Activated CD8-positive, alpha-beta memory T cell treated with anti-CD3 and anti-CD28 coated beads, Interleukin-2, amount 50 U/mL, for 24 hours (primary cell): ENCODE results near the gene NFKBIZ.
"Not testable (repeated sequence)": the region's sequence is repeated elsewhere in the genome, so short reads cannot be mapped to it uniquely, and the experiment has no call there.

ENCODE experiments used
- DNase-seq: peaks from one replicate; pipeline ENCODE4 v3.0.0-alpha.2; 2020; ENCODE audit errors: extremely low read depth

NFKBIZ gene

DNA sequence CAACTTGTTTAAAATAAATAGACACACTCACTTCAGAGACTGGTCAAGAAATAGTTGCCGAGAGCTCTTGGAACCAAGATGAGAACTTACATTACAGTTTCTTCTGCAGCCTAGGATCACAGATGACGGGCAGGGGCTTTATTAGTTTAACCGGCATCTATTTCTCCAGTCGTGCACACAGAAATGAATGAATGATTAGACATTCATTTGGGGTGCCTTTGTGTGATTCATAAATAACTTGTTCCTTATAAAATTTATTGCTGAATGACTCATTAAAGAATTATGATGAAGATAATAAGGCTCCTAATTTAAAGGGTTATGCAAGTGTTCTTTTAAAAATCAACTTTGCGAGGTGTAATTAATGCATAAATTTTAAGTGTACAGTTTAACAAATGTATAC lies 20.8 kb downstream of the NFKBIZ start:
- no peak for DNase-seq

DNA sequence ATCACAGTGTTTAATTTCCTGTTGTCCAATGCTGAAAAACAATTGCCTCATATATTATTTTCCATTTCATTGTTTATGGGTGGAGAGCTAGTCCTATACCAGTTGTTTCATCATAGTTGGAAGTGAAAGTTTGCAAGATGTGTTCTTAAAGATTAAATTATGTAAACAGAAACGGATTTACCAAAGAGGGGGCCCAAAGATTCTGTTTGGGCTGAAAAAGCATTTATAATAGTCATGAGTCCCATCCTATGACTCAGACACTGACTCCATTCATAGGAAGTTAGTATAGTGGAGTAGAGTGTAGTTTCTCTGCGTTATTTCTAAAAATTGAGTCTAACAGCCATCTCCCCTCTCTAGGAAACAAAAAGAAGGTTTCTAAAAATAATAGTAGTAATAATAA lies 24.3 kb downstream of the NFKBIZ start:
- no peak for DNase-seq

DNA sequence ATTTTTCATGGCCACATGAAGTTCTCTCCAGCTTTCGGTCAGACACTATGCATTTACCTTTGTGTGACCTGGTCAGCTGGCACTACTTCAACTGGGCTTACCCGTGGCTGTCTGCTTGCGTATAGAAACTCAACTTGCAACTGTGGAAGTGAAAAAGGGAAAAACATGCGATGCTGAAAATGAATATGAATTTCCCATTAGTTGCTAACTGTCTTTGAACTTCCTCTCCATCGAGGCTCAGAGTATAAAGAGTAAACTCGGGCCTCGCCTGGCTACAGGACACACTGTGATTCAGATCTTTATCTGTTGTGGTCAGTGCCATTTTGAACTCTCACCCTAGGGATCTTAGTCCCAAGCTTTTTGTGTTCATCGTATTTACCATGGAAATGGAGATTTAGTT lies 26.8 kb downstream of the NFKBIZ start:
- no peak for DNase-seq

DNA sequence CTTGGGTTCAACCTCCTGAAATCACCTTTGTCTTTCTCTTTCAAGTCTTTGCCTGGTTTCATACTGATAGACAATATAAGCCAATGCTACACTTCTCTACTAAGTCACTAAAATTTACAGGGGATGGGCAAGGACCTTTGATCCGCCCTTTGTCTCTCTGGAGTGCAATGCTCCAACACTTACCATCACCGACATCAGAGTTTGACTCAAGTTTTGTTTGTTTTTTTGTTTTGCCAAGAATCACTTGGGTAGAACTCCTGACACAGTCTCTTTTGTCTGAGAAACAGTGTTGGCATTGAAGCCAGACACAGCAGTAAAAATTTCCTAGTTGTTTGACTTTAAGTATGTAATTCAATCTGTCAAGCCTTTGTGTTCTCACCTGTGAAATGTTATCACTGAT lies 29.3 kb downstream of the NFKBIZ start:
- DNase-seq: no peak

DNA sequence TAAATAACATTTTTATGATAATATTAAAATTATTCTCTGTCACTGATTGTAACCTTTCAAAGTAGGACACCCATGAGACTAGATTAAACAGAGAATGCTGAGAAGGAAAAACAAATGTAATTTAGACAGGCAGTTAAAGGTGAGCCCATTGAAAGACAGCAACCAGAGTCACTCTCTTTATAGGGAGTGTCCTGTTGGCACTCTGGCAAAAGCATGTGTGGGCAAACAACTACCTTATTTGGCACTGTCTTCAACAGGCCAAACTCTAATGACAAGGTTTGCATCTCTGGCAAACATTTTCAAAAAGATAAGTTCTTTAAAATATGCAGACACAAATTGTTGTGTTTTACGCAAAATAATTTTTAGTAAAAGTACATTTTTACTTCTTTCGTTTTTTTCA lies 29.8 kb downstream of the NFKBIZ start:
- DNase-seq: no peak

DNA sequence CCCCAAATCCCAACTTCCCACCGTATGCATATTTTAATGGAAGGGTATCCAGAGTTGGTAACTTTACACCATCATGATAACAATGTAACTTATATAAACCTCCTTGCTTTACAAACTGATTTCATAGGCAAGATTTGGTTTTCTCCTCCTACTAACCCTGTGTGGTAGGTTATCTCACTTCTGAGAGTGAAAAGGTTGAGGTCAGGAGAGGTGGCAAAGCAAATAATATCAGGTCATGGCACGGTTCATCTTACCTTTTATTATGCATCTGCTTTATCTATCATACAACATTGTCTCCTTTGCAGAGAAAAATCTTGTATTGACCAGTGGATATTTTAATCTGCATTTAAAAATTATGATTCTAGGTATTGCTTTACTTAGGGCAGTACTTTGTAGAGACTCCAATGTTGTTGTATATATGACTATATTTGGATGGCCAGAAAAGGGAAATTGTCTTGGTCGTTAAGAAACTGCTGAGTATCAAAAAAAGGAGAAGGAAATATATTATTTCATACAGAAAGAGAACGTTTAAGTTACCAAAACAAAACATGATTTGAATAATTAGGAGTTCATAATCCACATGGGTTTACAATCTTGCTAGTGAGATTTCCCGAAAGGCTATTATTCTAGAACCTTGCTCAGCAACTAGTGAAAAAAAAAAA lies 30.4 kb downstream of the NFKBIZ start:
- DNase-seq: no peak

DNA sequence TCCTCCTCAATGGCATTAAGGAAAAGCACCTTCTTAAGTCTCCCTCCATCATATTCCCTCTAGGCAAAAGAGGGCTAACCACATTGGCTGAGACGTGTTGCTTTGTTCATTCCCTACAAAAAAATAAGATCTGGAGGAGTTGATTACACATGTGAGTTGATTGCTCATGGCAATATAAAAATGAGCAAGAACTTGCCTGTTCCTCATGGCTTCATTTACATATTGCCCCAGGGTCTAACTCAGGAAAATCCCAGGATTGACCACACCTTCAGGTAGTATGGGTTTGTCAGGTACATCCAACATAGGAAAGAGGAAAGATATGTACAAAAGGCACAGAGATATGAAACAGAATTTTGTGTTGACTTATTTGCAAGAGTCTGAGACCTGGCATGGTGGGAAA lies 35.5 kb downstream of the NFKBIZ start:
- DNase-seq: no peak

DNA sequence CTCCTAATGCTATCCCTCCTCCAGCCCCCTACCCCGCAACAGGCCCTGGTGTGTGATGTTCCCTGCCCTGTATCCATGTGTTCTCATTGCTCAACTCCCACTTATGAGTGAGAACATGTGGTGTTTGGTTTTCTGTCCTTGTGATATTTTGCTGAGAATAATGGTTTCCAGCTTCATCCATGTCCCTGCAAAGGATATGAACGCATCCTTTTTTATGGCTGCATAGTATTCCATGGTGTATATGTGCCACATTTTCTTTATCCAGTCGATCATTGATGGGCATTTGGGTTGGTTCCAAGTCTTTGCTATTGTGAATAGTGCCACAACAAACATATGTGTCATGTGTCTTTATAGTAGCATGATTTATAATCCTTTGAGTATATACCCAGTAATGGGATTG lies 36.3 kb downstream of the NFKBIZ start:
- DNase-seq: not testable (repeated sequence)

DNA sequence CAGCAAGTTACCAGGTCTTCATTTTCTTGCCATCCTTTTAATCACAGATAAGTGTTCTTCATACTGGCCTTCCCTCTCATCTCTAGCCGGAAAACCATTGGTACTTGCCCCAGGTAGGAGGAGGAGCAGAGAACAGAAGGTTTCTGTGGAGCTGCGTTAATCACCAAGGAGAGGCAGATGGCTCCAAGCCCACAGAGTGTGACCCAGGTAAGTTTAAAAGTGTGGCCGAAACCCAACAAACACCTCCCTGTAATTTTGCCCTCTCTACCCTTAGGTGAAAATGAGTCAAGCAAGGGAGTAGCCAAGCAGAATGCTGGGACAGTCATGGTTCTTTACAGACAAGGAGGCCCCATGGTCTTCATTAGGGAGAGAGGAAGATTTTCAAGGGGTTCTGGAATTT lies 37.3 kb downstream of the NFKBIZ start:
- no peak for DNase-seq

DNA sequence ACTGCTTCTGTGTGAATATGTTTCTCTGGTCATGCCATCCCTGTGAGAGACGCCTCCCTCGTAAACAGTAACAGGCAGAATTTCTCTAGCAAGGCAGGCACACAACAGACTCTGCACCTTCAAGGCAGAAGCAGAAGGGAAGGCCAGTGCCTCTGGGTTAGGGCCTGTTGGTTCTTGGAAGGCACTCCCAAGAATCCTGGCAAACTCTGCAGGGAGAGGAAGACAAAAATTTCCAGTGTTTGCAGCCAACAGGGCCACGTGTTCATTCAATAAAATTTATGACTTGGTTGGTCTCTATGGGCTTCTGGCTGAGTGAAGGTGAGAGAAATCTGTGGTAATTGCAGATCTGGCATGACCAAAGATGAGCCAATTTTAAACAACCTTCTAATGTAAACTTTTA lies 39.3 kb downstream of the NFKBIZ start:
- DNase-seq: no peak

DNA sequence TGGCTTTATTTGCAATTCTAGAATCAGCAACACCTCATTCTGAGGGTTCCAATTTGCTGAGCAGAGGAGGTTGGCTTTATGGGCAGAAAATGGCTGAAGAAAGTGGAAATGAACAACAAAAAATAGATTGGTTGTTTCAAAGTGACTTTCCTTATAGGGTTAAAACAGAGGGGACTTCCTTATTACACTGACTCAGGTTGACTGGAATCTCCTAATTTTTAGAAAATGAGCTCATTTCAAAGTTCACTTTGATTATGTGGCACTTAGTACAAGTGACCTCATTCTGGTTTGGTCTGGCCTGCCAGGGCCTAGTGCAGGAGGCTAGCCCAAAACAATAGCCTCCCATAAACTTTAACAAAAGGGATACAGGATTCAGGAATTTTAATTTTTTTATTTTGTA lies 41.4 kb downstream of the NFKBIZ start:
- no peak for DNase-seq

DNA sequence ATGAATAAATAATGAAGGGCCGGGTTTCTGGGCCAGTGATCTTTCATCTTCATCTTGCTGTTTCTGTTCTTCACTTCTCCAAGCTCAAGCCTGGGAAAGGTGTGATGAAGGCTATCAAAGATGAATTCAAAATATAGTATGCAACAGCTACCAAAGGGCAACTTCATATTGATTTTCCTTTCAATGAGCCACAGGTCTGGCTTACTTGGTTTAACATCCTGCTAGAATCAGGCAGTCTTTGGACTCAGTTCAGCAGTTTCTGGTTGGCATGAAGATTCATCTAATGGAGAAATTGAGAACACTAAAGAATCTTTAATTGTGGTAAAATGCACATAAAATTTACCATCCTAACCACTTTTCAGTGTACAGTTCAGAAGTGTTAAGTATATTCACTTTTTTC lies 43.3 kb downstream of the NFKBIZ start:
- DNase-seq: no peak

DNA sequence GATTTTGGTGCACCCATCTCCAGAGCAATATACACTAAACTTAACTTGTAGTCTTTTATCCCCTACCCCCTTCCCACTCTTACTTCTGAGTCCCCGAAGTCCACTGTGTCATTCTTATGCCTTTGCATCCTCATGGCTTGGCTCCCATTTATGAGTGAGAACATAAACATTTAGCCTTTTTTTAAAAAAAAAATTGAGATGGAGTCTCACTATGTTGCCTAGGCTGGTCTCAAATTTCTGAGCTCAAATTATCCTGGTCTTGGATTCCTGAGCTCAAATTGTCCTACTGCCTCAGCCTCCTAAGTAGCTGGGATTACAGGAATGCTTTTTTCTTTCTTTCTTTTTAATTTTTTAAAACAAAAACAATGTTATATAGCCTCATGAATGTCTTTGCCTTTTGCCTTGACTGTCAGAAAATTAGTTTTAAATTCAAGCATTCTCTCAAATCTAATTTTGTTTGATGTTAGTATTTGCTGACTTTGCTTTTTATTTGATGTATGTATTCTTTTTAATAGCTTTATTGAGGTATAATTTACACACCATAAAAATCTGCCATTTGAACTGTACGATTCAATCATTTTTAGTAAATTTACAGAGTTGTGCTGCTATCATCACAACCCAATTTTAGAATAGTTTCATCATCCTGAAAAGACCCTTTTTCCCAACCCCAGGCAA lies 46.9 kb downstream of the NFKBIZ start:
- DNase-seq: no peak

DNA sequence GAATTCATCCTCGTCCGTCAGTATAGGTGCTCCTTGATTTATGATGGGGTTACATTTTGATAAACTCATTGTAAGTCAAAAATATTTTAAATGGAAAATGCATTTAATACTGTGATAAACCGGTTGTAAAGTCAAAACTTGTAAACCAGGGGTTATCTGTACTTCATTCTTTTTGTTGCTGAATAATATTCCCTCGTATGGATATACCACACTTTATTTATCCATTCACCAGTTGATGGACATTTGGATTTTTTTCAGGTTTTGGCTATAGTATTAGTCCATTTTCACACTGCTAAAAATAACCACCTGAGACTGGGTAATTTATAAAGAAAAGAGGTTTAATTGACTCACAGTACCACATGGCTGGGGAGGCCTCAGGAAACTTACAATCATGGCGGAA lies 47.7 kb downstream of the NFKBIZ start:
- no peak for DNase-seq

DNA sequence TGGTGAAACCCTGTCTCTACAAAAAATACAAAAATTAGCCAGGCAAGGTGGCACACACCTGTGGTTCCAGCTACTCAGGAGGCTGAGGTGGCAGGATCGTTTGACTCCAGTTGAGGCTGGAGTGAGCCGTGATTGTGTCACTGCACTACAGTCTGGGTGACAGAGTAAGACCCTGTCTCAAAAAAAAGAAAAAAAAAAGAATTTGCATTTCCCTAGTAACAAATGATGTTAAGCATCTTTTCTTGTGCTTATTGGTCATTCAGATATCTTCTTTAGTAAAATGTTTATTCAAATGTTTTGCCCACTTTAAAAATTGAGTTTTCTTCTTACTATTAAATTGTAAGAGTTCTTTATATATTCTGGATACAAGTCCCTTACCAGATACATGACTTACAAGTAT lies 48.7 kb downstream of the NFKBIZ start:
- no peak for DNase-seq

DNA sequence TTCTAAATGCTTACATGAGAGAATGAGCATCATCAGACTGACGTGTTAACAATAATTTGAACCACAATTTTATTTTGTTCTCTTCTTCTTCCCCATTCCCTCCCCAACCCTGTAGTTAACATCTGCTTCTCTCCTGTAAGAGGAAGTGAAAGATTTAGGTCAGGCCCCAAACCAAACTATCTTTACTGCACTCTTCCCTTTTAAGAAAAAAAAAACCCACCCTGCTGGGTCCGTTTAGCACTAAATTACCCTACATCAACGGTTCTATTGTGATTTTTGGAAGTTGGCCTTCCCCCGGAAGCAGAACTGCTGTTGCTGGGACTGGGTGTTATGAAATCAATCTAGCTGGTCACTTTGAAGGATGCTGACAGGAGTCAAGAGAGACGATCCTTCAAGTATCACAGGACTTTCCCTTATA lies 49.4 kb downstream of the NFKBIZ start:
- DNase-seq: no peak

DNA sequence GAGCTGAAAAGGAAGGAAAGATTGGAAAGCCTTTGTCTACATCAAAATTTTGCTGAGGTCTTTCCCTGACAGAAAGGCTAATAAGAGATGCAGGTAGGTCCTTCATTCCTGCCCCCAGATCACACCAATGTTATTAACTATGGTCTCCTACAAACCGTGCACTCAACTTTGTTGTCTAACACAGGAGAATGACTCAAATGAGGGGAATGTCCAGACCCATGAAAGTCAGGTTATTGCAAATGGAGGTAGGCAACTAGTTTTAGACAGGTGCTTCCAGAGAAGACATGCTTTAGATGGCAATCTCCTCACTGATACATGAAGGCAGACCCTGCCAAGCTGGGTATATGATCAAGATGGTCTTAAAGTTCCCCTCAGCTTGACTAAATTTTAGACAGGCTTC lies 51.0 kb downstream of the NFKBIZ start:
- no peak for DNase-seq

DNA sequence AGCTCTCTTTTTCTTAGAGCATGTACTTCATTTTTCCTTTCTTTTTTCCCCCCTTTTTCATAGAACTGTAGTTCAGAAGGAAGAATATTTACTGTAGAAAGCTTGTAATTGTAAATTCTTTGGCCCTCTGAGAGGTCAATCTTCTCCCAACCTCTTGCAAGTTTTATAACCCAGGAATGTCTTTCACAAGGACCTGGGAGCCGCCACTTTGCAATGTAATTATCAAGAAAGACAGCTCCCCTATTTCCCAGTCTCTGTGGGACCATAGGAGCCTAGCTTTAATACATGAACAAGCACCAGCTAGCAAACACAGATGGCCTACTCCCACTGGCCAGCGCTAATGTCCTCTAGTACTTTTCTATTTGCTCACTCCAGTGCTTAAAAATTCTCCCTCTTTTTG lies 51.4 kb downstream of the NFKBIZ start:
- no peak for DNase-seq

DNA sequence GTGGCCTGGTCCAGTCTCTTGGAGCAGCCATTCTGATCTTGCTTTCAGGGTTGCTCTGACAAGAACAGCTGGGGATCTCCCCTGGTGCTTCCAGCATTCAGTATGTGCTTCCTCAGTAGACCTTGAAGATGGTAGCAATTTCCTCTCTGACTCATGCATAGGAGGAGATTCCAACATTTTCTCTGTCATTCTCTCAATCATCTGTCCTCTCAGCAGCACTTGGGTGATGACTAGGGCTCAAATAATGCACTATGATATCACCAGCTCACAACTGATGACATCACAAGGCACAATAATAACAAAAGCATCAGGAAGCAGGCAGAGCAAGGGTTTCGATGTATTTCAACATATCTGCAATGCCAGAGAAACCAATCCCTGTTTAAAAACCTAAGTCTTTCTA lies 52.7 kb downstream of the NFKBIZ start:
- no peak for DNase-seq

DNA sequence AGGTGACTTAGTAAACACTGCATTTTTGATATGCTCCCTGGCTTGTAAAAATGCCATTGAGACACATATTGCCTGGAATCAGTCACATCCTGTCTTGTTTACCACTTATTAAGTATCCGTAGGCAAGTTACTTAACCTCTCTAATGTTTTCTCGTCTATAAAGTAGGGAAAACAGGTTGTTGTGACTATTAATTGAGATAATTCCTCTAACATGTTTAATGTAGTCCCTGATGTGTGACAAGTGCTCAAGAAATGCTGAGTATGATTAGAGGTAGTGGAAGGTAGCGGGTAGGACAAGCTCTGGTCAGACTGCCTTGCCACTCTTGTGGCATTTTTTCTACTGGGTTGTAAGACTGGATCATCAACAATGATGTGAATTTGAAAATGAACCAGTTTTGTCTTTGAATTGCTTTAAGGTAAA lies 54.1 kb downstream of the NFKBIZ start:
- no peak for DNase-seq

DNA sequence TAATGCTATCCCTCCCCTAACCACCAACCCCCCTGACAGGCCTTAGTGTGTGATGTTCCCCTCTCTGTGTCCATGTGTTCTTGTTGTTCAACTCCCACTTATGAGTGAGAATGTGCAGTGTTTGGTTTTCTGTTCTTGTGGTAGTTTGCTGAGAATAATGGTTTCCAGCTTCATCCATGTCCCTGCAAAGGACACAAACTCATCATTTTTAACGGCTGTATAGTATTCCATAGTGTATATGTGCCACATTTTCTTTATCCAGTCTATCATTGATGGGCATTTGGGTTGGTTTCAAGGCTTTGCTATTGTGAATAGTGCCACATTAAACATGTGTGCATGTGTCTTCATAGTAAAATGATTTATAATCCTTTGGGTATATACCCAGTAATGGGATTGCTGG lies 56.3 kb downstream of the NFKBIZ start:
- DNase-seq: not testable (repeated sequence)
